Measurements from ENCODE around the gene STIM1.

Gene STIM1

GRCh38 chr11:4071325-4071724 is 215.9 kb downstream of the STIM1 start:
- DNase-seq (ENCODE audit: low spot score), result no peak

- no peak for DNase-seq (ENCODE audit: low spot score)
Measured at GRCh38 chr11:4071914-4072313, 216.4 kb downstream of the STIM1 start.

DNA sequence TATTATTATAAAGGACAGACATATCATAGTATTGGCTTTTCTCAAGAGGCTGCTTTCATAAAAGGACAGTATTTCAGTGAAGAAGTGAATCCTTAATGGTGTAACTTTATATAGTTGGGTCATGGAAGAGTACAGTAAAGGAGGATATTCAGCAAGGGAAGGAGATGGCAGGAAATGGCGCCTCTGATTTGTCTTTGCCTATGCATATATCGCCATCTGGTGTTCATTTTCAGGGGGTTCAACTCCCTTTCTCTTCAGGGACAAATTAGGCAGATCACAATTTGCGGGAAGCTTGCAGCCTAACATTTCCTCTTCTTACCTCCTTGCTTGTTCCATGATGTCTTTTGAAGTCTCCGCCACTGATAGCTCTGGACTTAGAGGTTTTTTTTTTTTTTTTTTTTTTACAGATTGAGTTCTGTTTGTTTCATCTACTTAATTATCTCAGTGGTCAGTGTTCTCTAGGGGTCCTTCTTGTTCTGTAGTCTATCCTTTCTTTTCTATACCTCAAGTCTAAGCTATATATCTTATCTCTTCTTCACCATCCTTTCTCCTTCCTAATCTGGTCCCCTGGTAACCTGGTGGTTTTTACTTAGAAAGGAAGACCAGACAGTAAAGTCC is 217.3 kb downstream of the STIM1 start:
- peak; percentile 79 for DNase-seq (ENCODE audit: low spot score)

DNA sequence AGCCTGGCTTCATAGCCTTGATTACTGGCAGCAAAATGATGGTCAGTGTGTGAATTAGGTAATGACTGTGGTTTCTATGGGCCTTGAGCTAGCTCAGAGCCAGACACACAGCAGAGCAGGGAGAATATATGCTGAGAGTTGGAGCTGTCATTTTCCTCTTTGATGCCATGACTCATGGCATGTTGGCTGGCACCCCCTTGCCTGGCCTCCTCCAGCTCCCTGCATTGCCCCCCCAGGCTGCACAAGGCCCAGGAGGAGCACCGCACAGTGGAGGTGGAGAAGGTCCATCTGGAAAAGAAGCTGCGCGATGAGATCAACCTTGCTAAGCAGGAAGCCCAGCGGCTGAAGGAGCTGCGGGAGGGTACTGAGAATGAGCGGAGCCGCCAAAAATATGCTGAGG is 218.8 kb downstream of the STIM1 start:
- no peak for DNase-seq (ENCODE audit: low spot score)

- DNase-seq (ENCODE audit: low spot score), result no peak
Measured at GRCh38 chr11:4076774-4077173, 221.3 kb downstream of the STIM1 start.

- no peak for DNase-seq (ENCODE audit: low spot score)
Measured at GRCh38 chr11:4083198-4083597, 227.7 kb downstream of the STIM1 start.

DNA sequence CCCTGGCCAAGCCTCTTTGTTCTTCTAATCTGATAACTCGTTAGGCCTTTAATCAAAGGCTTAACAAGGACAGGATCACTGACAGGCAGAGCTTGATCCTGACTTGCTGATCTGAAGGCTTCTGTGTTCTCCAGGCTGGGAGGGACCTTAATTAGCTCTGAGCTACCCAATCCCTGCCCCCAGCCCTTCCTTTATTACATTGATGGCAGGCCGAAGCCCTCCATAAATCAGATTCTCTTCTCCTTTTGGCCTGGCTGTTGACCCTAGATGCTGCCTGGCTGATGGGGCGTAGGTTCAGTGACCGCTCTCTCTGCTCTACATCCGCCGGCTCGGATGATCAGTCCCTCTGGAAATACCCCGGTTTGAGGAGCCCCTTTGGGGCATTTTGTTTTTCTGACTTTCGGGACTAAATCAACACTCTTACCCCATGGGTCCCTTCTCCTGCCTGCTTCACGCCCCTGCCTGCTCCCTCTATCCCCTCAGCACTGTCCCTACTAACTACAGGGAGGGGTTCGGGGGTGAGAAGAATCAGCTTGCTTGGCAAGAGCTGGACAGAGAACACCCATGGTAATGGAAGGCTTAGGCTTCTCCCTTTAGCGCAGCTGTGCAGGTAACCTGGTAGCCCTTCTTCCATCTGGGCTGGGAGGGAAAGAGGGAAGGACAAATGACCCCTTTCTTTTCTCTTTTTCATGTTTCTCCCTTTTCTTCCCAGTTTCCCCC is 229.1 kb downstream of the STIM1 start:
- no peak for DNase-seq (ENCODE audit: low spot score)

DNA sequence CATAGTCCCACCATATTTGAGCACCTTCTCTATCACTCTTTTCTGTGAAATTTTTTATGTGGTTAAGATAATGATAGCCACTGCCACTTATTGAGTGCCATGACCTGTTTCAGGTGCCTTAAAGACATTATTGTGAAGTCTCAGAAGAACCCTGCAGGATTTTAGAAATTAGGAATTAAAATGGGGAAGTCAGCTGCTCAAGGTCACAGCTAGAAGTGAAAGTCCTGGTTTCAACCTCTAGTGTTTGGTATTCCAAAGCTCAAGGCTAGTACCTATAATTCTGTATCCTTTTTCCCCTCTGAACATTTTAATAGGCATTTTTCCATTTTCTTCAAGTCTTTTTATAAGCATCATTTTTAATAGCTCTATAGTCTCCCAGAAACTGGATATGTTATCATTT is 230.1 kb downstream of the STIM1 start:
- no peak for DNase-seq (ENCODE audit: low spot score)

DNA sequence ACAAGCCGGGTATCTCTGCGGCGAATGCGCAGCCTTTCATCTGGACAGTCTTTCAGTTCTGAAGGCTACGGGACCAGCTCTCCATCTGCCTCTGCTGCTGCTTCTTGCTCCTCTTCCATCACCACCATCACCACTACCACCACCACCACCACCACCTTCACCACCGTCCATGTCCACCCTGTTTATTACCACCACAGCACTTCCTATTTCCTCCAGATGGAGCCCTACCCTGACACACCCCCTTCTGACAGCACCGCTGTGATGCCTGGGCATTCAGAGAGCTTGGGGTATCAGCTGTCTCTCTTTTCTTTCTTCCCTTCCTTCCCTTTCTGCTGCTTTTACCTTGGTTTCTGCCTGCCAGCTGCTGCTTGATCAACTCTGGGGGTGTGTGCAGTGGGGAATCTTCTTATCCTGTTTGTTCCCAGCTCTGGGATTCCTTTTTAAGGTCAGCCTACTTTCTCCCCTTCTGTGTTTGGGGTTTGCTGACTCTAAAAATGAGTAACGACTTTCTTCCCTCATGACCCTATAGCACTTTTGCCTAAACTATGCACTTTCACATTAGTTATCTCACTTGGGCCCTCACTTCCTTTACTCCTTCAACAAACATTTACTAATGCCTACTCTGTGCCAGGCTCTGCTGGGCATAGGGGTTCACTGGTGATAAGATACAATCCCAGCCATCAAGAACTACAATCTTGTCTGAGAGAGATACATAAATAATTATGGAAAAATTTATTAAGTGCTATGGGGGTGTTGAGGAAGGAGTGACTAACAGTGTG is 231.3 kb downstream of the STIM1 start:
- DNase-seq (ENCODE audit: low spot score), result no peak

DNA sequence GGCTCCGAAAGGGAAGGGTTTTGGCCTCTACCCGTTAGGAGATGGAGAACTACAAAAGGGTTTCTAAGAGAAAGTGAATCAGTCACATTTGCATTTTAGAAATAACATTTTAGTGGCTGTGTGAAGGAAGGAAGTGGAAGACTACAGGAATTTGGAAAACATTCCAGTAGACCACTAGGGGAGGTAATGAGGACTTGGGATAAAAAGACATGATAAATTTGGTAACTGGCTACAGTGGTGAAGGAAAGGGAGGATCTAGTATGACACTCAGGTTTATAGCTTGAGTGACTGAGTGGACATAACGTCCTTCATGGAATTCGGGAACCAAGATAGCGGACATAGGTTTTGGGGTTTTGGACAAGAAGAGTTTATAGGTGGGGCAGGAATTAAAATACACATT is 232.1 kb downstream of the STIM1 start:
- no peak for DNase-seq (ENCODE audit: low spot score)

DNA sequence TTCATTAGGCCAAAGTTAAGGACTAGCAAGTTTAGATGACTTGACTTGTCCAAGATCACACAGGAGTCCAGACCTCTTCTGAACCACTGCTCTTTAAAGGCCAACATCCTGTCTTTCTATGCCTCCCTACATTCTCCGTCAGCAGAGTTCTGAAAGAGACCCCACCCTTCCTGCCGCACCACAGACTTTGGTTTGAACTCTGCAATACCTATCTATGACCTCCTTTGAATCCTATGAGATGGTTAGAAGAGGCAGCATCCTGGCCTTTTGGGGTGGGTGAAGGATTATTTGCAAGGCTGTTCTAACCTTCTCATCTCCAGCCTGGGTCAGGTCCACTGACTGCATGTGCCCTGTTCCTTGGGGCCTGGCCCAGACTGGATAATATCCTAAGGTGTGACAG is 234.8 kb downstream of the STIM1 start:
- no peak for DNase-seq (ENCODE audit: low spot score)

DNA sequence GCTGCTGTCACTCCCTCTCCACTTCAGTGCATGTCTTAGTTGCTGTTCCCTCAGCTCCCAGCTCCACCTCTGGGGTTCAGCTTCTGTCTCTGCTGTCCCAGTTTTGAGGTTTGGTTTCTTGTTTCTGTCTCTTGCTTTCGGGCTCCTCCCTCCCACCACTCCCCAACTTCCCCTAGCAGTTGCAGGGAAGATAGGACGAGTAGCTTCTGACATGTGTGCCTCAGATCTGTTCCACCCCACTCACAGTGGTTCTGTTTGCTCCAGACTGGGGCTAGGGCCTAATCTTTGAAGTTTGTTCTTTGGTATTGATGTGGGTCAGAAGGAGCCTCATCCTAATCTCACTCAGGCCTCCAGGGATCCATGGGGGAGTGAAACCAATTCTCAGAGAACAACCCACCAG is 236.6 kb downstream of the STIM1 start:
- no peak for DNase-seq (ENCODE audit: low spot score)

GRCh38 chr11:4093519-4094347 is 238.3 kb downstream of the STIM1 start:
- DNase-seq (ENCODE audit: low spot score), result peak; percentile 31

- peak; percentile 92 for DNase-seq (ENCODE audit: low spot score)
Measured at GRCh38 chr11:4094348-4095291, 239.2 kb downstream of the STIM1 start, which contains the start of gene RRM1. Gene RRM1 (plus strand): TSS chr11:4094799. CDS start chr11:4095013, 214 bp downstream.

DNA sequence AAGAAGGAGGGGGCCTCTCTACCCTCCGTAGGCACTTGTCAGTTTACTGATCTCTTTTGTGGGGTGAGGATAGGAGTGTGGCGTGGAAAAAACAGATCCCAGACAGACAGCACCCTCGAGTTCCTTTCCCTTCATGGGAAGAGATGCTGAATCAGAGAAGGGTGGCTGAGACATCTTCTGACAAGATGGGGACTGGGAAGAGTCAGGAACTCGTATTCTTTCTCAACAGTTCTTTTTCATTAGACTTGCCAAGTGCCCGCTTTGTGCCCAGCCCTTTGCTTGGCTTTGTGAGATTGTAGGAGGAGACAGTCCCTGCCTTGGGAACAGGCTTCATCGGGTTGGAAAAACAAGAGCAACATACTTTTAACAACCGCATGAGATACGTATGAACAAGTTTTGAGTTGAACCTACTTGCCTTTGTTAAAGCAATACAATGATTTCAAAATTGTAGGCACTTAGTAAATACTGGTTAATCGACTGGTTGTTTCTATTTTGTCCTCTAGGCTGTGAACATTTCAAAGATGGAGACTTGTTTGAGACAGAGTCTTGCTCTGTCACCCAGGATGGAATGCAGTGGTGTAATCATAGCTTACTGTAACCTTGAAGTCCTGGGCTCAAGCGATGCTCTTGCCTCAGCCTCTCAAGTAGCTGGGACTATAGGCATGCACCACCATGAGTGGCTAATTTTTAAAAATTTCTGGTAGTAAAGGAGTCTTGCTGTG is 240.2 kb downstream of the STIM1 start:
- DNase-seq (ENCODE audit: low spot score), result peak; percentile 26

- no peak for DNase-seq (ENCODE audit: low spot score)
Measured at GRCh38 chr11:4098026-4098621, 242.7 kb downstream of the STIM1 start.

DNA sequence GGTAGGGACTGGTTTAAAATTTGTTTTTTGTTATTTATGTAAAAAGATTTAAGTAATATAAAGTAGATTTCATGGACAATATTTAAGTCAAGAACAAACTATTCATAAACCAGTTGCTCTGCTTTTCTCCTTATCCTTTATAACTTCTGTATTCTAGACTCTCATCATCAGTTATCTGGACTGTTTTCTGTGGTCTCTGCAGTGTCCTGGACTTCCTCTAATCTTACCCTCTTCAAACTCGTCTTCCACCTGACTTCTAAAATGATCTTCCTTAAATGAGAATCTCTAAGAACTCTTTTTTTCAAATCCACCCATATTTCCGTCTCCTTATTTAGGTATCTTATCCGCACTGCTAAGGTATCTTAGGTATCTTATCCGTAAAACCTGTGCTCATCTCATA is 247.2 kb downstream of the STIM1 start:
- no peak for DNase-seq (ENCODE audit: low spot score)

GRCh38 chr11:4103269-4103668 is 247.8 kb downstream of the STIM1 start:
- no peak for DNase-seq (ENCODE audit: low spot score)

DNA sequence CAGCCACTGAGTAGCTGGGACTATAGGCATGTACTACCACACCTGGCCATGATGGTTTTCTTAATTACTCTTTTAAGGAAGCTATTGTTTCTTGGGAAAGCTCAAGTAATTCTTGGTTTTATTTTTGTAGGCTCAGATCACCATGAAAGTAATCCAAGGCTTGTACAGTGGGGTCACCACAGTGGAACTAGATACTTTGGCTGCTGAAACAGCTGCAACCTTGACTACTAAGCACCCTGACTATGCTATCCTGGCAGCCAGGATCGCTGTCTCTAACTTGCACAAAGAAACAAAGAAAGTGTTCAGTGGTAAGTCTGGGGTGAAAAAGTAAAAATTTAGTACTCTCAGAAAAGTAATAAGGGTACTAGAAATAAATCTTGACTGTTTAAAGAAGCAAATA is 250.5 kb downstream of the STIM1 start:
- DNase-seq (ENCODE audit: low spot score), result no peak

GRCh38 chr11:4111834-4112233 is 256.4 kb downstream of the STIM1 start:
- no peak for DNase-seq (ENCODE audit: low spot score)

Data from kidney capillary endothelial cell (primary cell).